Hematopoietic multipotent progenitor cell treated with erythropoietin and hydrocortisone succinate and interleukin-3 and kit ligand, for 6 days (in vitro differentiated cells): ENCODE data around the gene DACT1.
A peak's percentile ranks its signal among the peaks of the same experiment; 100 is the strongest.
"Not testable (repeated sequence)": the region's sequence is repeated elsewhere in the genome, so short reads cannot be mapped to it uniquely, and the experiment has no call there.

ENCODE experiments used
- DNase-seq: peaks from one replicate; pipeline ENCODE4 v3.0.0-alpha.2; 2015

The DACT1 gene, protein sequence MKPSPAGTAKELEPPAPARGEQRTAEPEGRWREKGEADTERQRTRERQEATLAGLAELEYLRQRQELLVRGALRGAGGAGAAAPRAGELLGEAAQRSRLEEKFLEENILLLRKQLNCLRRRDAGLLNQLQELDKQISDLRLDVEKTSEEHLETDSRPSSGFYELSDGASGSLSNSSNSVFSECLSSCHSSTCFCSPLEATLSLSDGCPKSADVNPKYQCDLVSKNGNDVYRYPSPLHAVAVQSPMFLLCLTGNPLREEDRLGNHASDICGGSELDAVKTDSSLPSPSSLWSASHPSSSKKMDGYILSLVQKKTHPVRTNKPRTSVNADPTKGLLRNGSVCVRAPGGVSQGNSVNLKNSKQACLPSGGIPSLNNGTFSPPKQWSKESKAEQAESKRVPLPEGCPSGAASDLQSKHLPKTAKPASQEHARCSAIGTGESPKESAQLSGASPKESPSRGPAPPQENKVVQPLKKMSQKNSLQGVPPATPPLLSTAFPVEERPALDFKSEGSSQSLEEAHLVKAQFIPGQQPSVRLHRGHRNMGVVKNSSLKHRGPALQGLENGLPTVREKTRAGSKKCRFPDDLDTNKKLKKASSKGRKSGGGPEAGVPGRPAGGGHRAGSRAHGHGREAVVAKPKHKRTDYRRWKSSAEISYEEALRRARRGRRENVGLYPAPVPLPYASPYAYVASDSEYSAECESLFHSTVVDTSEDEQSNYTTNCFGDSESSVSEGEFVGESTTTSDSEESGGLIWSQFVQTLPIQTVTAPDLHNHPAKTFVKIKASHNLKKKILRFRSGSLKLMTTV

GRCh38 chr14:58637391-58638230 lies at the start of gene DACT1:
DACT1 (plus strand) TSS chr14:58637962; CDS start chr14:58638203, 241 bp downstream.
- peak; percentile 46 for DNase-seq

DNA sequence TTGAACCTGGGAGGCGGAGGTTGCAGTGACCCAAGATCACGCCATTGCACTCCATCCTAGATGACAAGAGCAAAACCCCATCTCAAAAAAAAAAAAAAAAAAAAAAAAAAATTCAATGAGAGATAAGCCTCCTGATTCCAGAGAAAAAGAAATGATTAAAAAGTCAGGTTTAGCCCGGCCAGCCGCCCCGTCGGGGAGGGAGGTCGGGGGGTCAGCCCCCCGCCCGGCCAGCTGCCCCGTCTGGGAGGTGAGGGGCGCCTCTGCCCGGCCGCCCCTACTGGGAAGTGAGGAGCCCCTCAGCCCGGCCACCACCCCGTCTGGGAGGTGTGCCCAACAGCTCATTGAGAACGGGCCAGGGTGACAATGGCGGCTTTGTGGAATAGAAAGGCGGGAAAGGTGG lies 49.4 kb upstream of the DACT1 start:
- not testable (repeated sequence) for DNase-seq

DNA sequence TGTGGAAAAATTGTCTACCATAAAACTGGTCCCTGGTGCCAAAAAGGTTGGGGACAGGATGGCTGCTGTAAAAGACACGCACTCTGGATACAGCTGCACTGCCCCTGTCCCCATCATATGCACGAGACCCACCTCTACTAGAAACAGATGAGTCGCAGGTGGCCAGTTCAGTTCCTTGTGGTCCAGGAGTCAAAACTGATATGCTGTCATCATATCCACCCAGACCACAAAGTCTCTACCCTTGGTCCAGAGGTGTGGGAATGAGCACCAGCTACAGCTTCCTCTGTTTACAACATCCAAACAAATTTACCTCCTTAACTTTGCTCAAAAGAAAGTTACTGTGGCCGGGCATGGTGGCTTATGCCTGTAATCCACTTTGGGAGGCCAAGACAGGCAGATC lies 43.8 kb upstream of the DACT1 start:
- no peak for DNase-seq

- no peak for DNase-seq
These were observed 40.7 kb upstream of the DACT1 start for GRCh38 chr14:58597041-58597440.

- DNase-seq, result no peak
These were observed 39.5 kb upstream of the DACT1 start for GRCh38 chr14:58598028-58598803.

DNA sequence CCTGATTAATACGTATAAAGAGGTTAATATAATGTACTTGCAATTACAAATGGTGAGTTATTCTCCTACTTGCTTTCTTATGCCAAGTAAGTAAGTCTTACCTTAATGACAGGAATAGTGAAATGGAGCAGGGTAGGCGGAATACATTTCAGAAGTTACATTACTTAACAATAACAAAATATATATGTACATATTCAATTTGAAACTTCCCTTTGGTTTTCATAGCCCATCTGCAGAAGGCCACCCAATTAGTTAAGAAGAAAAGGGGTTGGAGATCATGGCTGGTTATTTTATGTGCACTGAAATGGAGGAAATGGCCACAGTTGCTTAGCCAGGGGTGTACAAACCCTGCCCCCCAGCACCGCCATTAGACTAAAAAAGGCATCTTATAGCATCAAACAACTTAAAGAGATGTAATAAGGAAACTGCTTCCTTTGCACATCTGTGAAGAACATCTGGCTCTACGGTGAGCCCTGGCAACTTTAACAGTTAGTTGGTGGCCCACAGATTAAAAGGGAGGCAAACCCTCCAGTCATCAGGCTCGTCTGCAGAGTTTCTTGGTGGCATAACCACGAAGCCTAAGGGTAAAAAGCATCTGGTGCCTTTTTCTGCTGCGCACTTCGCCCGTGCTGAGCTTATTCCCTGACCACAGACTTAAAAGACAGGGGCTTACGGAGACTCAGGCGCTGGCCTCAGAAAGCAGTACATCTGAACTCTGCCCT lies 38.8 kb upstream of the DACT1 start:
- DNase-seq, result no peak

DNA sequence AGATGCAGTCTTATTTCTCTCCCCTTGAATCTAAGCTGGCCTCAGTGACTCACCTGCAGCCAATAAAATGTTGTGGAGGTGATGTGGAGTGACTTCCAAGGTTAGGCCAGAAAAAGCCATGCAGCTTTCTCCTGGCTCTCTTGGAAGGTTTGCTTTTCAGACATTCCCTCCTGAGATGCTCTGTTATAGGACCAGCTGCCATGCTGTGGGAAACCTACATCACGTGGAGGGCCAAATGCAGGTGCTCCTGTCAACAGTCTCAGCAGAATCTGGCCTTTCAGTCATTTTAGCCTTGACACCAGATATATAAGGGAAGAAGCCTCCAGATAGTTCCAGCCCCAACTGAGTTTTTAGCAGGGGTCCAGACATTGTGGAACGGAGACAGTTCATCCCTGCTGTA lies 38.1 kb upstream of the DACT1 start:
- no peak for DNase-seq

GRCh38 chr14:58605465-58605864 lies 32.3 kb upstream of the DACT1 start:
- no peak for DNase-seq

DNA sequence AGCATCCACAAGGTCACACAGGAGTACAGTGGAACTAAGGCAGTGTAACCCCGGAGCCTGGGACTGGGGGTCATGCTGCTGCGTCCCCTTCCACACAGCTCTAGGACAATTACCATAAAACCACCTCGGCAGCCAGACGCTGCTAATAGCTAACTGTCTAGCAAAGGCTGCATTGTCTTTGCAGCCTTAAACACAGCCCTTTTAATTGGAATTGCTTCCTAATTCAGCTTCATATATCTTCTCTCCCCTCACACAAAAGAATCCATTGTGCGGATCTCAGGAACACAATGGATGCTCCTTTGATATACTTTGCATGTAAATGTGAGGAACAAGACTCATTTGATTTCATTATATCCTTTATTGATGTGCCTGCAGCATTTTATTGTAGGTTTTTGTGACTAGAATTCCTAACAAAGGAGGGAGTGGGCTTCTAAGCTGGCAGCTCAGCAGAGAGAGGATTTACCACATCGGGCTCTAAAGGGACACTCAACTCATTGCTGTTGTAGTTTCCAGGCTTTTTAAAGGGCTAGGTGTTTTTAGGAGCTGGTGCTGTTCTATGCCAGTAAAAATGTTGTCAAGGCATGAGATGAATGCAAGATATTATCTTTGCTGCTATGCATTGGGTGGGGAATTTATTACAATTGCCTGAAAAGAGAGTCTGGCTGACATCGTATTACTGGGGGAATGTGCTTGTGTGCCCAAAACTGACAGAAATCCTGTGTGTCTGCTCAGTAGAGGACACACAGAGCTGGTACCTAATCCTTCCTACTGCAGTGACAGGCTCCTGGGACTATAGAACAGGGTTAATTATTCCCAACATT lies 30.4 kb upstream of the DACT1 start:
- DNase-seq, result no peak

DNA sequence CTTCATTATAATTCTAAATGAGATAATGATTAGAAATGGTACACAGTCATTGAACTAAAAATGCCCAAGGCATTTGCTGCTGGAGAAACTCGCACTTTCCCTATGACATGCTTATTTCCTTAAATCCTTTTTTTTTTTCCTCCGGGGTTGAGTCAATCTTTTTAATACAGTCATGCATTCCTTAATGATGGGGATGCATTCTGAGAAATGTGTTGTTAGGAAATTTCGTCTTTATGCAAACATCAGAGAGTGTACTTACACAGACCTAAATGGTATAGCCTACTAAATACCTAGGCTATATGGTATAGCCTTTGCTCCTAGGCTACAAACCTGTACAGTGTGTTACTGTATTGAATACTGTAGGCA lies 29.8 kb upstream of the DACT1 start:
- no peak for DNase-seq

DNA sequence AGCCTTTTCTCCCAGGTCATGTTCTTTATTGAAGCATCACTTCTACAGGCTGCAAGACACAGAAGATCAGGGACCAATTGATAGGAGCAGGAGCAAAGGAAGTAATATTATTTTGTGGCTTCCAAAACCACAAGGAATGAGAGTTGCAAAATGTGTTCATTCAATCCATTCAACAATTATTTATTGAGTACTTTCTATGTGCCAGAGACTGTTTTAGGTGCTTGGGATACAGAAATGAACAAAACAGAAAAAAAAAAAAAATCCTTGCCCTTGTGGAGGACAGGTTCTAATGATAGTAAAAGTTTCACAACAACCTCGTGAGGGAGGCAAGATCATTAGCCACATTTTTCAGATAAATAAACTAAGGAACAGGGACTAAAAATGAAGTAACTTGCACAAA lies 20.1 kb upstream of the DACT1 start:
- DNase-seq, result no peak

GRCh38 chr14:58620011-58620410 lies 17.8 kb upstream of the DACT1 start:
- no peak for DNase-seq

GRCh38 chr14:58625438-58625837 lies 12.3 kb upstream of the DACT1 start:
- DNase-seq, result no peak

GRCh38 chr14:58626431-58626831 lies 11.3 kb upstream of the DACT1 start:
- no peak for DNase-seq

DNA sequence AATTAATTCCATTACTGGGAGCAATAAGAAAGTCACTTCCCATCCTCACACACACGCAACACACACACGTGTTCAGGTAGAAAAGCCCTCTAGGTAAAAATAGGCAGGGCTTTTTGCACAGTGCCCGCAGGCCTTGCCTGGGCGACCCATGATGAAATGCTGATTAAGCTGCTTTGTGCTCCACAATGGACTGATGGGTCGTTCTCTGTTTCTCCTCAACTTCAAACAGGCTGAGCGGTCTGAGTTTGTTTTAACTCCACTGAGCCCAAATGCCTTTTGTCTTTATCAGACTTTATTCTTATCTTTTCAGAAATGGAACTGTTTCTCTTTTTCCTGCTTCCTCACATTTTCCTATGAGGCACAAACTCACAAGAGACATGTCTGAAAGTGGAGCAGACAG lies 9.4 kb upstream of the DACT1 start:
- DNase-seq, result no peak

DNA sequence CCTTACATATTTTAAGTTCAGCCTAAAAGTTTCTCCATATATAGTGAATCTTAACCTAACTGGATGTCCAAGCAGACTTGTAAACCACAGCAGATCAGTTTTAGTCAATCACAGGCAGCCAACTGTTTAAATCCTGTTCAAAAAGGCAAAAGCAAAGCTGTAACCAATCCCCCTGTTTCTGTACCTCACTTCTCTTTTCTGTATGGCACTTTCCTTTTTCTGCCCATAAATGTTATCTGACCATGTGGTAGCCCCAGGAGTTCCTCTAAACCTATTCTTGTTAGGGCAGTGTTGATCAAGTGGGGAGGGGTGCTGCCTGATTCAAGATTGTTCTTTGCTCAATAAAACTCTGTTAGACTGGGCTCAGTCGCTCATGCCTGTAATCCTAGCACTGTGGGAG lies 8.5 kb upstream of the DACT1 start:
- DNase-seq, result peak; percentile 13

GRCh38 chr14:58631732-58632131 lies 6.0 kb upstream of the DACT1 start:
- no peak for DNase-seq

GRCh38 chr14:58633831-58634230 lies 3.9 kb upstream of the DACT1 start:
- no peak for DNase-seq

GRCh38 chr14:58634406-58635090 lies 3.2 kb upstream of the DACT1 start:
- DNase-seq, result peak; percentile 35

- no peak for DNase-seq
These were observed 2.5 kb upstream of the DACT1 start for GRCh38 chr14:58635091-58635830.
